CD4-positive, alpha-beta T cell (primary cell): ENCODE results near the gene DDIT4L. TPM values are rescaled to one million over a fixed set of nuclear protein-coding genes. Genes with fewer than 3 reads are reported as not detected.

Source experiments
- ATAC-seq: fragments of 200-7000 bp; cut with Tn5 transposase; one replicate; pipeline ENCODE4 v1.10.0; 2022; ENCODE audit warnings: mild to moderate bottlenecking; ENCODE audit not compliant: poor library complexity
- CTCF ChIA-PET: fragments of 350-600 bp; sonication (Branson Sonifier 250); formaldehyde crosslinking; loops from one replicate; lab custom pipeline; 2021; ENCODE audit warnings: antibody characterized with exemption, inconsistent platforms; lab: Charles Lee
- POLR2A ChIA-PET: fragments of 350-600 bp; sonication (Branson Sonifier 250); formaldehyde crosslinking; loops from one replicate; lab custom pipeline; 2021; ENCODE audit warnings: antibody characterized with exemption, inconsistent platforms; lab: Charles Lee
- DNase-seq, 14 experiments: peaks; one replicate each; pipeline ENCODE4 v3.0.0-alpha.2; 2013 to 2020; ENCODE audit warnings: mixed read lengths in 2 of 14
- H3K27ac ChIP-seq, 2 donors: one replicate each; pipeline versions ENCODE4 v1.5.1 to v1.7.0; 2013; ENCODE audit warnings: low read length in 2 of 2, low read depth in 1 of 2, mild to moderate bottlenecking in 1 of 2
- H3K27me3 ChIP-seq, 2 experiments: 1 replicate in 1 of 2; 2 replicates in 1 of 2; pipeline versions ENCODE4 v1.6.1 to v1.7.0; 2013; ENCODE audit warnings: low read length in 2 of 2, control low read depth in 1 of 2, mild to moderate bottlenecking in 1 of 2, moderate library complexity in 1 of 2; ENCODE audit not compliant: insufficient read depth in 2 of 2, control insufficient read depth in 1 of 2
- H3K36me3 ChIP-seq: one replicate; pipeline ENCODE4 v1.6.1; 2013; ENCODE audit warnings: low read length, control low read depth; ENCODE audit not compliant: insufficient read depth
- H3K4me1 ChIP-seq: one replicate; pipeline ENCODE4 v1.6.1; 2013; ENCODE audit warnings: low read length, control low read depth; ENCODE audit not compliant: insufficient read depth
- H3K4me3 ChIP-seq: one replicate; pipeline ENCODE4 v1.5.1; 2013; ENCODE audit warnings: mild to moderate bottlenecking, low read length, moderate library complexity
- H3K9me3 ChIP-seq, 2 experiments: 1 replicate in 1 of 2; 2 replicates in 1 of 2; pipeline versions ENCODE4 v1.6.1 to v1.7.0; 2013; ENCODE audit warnings: low read length in 2 of 2, mild to moderate bottlenecking in 2 of 2, control low read depth in 1 of 2, moderate library complexity in 1 of 2; ENCODE audit not compliant: control insufficient read depth in 1 of 2, insufficient read depth in 1 of 2
- H3K27ac Mint-ChIP-seq: one replicate; pipeline ENCODE4 v1.8.0; 2020; ENCODE audit warnings: mixed read lengths
- H3K27me3 Mint-ChIP-seq: one replicate; pipeline ENCODE4 v1.8.0; 2021; ENCODE audit warnings: mixed read lengths
- H3K36me3 Mint-ChIP-seq: one replicate; pipeline ENCODE4 v1.8.0; 2021; ENCODE audit warnings: low read depth, mixed read lengths
- H3K4me1 Mint-ChIP-seq: one replicate; pipeline ENCODE4 v1.8.0; 2021; ENCODE audit warnings: low read depth, mixed read lengths
- H3K4me3 Mint-ChIP-seq: one replicate; pipeline ENCODE4 v1.8.0; 2020; ENCODE audit warnings: mild to moderate bottlenecking, mixed read lengths
- H3K9me3 Mint-ChIP-seq: one replicate; pipeline ENCODE4 v1.8.0; 2020; ENCODE audit warnings: mixed read lengths
- CTCF ChIP-seq: fragments of 200-600 bp; IDR thresholded peaks from one replicate; pipeline ENCODE4 v1.8.0; 2022; ENCODE audit warnings: antibody characterized with exemption, mild to moderate bottlenecking
- intact Hi-C, 2 experiments: fragments of 100-400 bp; cut with DNase I in 1 of 2; cut with micrococcal nuclease in 1 of 2; formaldehyde crosslinking; loops; one replicate each; pipeline versions ENCODE4 v1.15.1 to v1.9.0; 2023 to 2025; cut with DNase I, micrococcal nuclease
- polyA plus RNA-seq, 2 donors: library from polyadenylated mRNA; unstranded; fragments of 120-200 nt; gene quantifications; one replicate each; pipeline ENCODE4 v1.2.1, GENCODE V29; 2013
- total RNA-seq, 174 experiments: library from RNA in 2 of 174; stranded (reverse) in 2 of 174; gene quantifications; one replicate each; pipeline ENCODE4 v1.2.3 and lab custom pipeline; 2021 to 2026

DDIT4L gene
- not detected for total RNA-seq
- 0.04 TPM for polyA plus RNA-seq (2013, experiment 1 of 2)
- 0.33 TPM for polyA plus RNA-seq (2013, experiment 2 of 2)
- total RNA-seq (lab: John Stamatoyannopoulos, UW), result 0 to 1.8 (median 0.05) reads per million in 172 experiments

- POLR2A ChIA-PET, result interaction anchor here (0.6 kb wide), 1 partner anchor 522 kb away, joined by 3 read pairs; no protein-coding TSS in a partner anchor
- Histone ChIP-seq H3K9me3 (peaks cover 0 to 3% of the 10 kb centered on the region in 2 experiments), H3K4me3 (peak within 1 kb of the TSS; percentile 45), H3K36me3 (no peaks in the 10 kb centered on the region), H3K27ac (no peak within 1 kb of the TSS), H3K27me3 (peaks cover 25 to 35% of the 10 kb centered on the region in 2 experiments), H3K4me1 (peaks cover 15% of the 10 kb centered on the region)
- TF ChIP-seq CTCF, result no peak
- CTCF ChIA-PET, result no interaction called here
- Mint-ChIP-seq H3K4me3 (peak within 1 kb of the TSS; percentile 85), H3K36me3 (no peaks in the 10 kb centered on the region), H3K9me3 (no peaks in the 10 kb centered on the region), H3K27me3 (peaks cover 67% of the 10 kb centered on the region), H3K27ac (no peak within 1 kb of the TSS), H3K4me1 (peaks cover 15% of the 10 kb centered on the region)
- intact Hi-C loops, result no loop called here
- ATAC-seq (no peak), DNase-seq (peak in 4 of 14 experiments; percentile 0 to 21 (median 17))
Observed at GRCh38 chr4:100189820-100190642, at the start of gene DDIT4L. DDIT4L (minus strand) TSS chr4:100190468; CDS start chr4:100189983, 485 bp downstream.

GRCh38 chr4:100240008-100240407 is 49.7 kb upstream of the DDIT4L start:
- Histone ChIP-seq H3K36me3 (no peaks in the 10 kb centered on the region), H3K27me3 (no peaks in the 10 kb centered on the region), H3K9me3 (peaks cover 0 to 3% of the 10 kb centered on the region in 2 experiments), H3K27ac (no peak overlapping the region), H3K4me3 (no peak overlapping the region), H3K4me1 (no peaks in the 10 kb centered on the region)
- ChIA-PET POLR2A (no interaction called here), CTCF (no interaction called here)
- Mint-ChIP-seq H3K4me3 (no peak overlapping the region), H3K4me1 (no peaks in the 10 kb centered on the region), H3K36me3 (no peaks in the 10 kb centered on the region), H3K27ac (no peak overlapping the region), H3K27me3 (peaks cover 13% of the 10 kb centered on the region), H3K9me3 (no peaks in the 10 kb centered on the region)
- intact Hi-C loops, result no loop called here
- DNase-seq (no peak), ATAC-seq (no peak)
- TF ChIP-seq CTCF, result no peak

- H3K36me3 Mint-ChIP-seq, result no peaks in the 10 kb centered on the region
- peaks cover 4% of the 10 kb centered on the region for H3K27me3 Mint-ChIP-seq
- Histone ChIP-seq H3K27ac (no peak overlapping the region), H3K9me3 (peaks cover 18% of the 10 kb centered on the region in 2 experiments), H3K27me3 (peaks cover 0 to 4% of the 10 kb centered on the region in 2 experiments), H3K4me1 (no peaks in the 10 kb centered on the region), H3K4me3 (no peak overlapping the region), H3K36me3 (no peaks in the 10 kb centered on the region)
- no peak overlapping the region for H3K27ac Mint-ChIP-seq
- no peak for TF ChIP-seq CTCF
- DNase-seq, result no peak
- H3K9me3 Mint-ChIP-seq, result peaks cover 15% of the 10 kb centered on the region
- intact Hi-C loops, result no loop called here
- ChIA-PET CTCF (no interaction called here), POLR2A (no interaction called here)
- H3K4me1 Mint-ChIP-seq, result no peaks in the 10 kb centered on the region
- no peak for ATAC-seq
- no peak overlapping the region for H3K4me3 Mint-ChIP-seq
Observed at GRCh38 chr4:100224721-100225120, 34.5 kb upstream of the DDIT4L start.
